GM18858 (cell line): Measurements from ENCODE around the gene MADD.

ENCODE experiments used
- ATAC-seq: cut with Tn5 transposase; IDR thresholded peaks from one replicate; pipeline ENCODE4 v1.9.1; 2021; ENCODE audit not compliant: unreplicated experiment

Gene MADD

GRCh38 chr11:47378010-47378835, 108.3 kb downstream of the MADD start, which contains the start of gene SPI1:
SPI1 (minus strand) TSS chr11:47378547; CDS start chr11:47378353, 194 bp downstream.
- ATAC-seq: peak; percentile 73

- ATAC-seq: no peak
Observed at GRCh38 chr11:47378836-47379170, 108.9 kb downstream of the MADD start.

DNA sequence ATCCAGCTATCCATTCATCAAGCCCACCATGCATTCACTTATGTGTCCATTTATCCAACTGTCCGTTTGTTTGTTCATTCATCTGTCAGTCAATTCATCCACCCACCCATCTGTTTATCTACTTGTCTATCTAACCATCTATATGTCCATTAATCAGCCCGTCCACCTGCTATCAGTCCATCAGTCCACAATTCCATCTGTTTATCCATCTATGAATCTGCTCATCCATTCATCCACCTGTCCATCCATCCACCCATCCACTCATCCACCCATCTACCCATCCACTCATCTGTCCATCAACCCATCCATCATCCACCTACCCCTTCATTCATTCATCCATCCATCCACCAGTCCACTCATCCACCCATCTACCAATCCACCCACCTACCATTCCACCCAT, 109.4 kb downstream of the MADD start:
- no peak for ATAC-seq
